GM12864 (cell line): ENCODE measurements around the gene SLC39A1.

Source experiments
- DNase-seq: peaks from one replicate; pipeline ENCODE4 v3.0.0-alpha.2; 2011; ENCODE audit warnings: low read depth
- H3K4me3 ChIP-seq: 2 replicates; pipeline ENCODE4 v1.5.1; 2011; ENCODE audit warnings: mild to moderate bottlenecking, low read depth, low read length, control low read depth
- TF ChIP-seq, protein P1 (sequence below): IDR thresholded peaks from 2 replicates; pipeline ENCODE4 v1.5.1; 2011; ENCODE audit warnings: low read depth, mild to moderate bottlenecking, moderate library complexity, low read length, control low read depth, inconsistent platforms; ENCODE audit errors: missing control alignments

Gene SLC39A1

DNA sequence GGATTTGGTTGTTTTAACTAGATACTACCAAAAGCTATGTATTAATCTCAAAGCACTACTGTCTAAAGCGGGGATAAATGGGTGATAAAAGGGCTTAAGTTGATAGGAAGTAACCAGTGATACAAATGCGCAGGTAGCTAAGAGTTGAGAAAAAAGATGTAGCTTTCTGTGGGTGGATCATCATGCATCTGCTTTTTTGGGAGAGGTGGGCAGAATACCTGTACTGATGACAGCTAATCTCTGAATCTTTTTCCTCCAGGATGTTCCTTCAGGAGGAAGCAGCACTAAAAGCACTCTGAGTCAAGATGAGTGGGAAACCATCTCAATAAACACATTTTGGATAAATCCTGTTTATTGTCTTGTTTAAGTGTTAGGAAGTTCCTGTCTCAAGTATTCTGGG is 28.5 kb upstream of the SLC39A1 start:
- peak overlapping the region; percentile 76 for H3K4me3 ChIP-seq
- TF ChIP-seq, protein P1, sequence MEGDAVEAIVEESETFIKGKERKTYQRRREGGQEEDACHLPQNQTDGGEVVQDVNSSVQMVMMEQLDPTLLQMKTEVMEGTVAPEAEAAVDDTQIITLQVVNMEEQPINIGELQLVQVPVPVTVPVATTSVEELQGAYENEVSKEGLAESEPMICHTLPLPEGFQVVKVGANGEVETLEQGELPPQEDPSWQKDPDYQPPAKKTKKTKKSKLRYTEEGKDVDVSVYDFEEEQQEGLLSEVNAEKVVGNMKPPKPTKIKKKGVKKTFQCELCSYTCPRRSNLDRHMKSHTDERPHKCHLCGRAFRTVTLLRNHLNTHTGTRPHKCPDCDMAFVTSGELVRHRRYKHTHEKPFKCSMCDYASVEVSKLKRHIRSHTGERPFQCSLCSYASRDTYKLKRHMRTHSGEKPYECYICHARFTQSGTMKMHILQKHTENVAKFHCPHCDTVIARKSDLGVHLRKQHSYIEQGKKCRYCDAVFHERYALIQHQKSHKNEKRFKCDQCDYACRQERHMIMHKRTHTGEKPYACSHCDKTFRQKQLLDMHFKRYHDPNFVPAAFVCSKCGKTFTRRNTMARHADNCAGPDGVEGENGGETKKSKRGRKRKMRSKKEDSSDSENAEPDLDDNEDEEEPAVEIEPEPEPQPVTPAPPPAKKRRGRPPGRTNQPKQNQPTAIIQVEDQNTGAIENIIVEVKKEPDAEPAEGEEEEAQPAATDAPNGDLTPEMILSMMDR = no peak
- no peak for DNase-seq

DNA sequence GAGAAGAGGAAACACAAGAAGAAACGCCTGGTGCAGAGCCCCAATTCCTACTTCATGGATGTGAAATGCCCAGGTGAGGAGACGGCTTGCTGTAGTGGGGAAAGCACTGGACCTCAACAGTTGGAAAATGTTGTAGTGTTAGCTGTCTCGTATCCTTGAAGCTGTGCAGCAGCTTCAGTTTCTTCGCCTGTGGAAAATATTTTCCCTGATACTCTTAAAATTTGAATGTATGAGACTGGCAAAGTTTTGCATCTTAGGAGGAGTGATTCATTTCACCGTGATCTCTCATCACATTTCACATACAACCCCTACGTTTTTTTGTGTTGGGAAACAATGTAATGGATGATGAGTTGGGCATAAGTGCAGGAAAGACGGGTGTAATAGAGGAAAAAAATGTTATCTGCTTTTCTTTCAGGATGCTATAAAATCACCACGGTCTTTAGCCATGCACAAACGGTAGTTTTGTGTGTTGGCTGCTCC is 27.9 kb upstream of the SLC39A1 start:
- TF ChIP-seq, protein P1 = no peak
- H3K4me3 ChIP-seq = peak overlapping the region; percentile 76
- DNase-seq = no peak

DNA sequence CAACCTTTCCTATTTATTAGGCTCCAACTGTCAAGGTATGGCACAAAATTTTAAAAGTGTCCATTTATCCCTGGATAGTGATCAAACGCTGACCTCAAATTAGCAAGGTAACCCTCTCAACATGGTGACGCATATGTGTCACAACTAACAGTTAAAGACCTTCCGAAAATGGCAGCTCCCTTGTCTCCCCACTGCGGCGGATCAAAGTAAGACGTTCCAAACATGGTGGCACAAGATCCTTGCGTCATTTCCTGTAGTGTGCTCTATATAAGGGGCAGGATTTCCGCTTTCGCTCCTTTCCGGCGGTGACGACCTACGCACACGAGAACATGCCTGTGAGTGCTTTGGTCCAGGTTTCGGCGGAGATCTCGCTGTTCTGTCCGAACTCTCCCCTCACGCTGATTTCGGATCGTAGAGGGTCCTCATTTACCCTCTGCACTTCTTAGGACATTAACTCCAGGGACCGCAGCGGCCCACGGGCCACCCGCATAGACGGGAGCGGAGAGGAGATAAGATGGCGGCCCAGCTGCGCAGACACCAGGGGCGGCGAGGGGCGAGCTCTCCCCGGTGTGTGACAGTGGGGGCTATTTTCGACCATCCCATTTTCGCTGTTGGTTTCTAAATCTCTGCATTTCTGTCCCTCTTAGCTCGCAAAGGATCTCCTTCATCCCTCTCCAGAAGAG is 27.3 kb upstream of the SLC39A1 start, which contains the start of gene RPS27:
Gene RPS27 (plus strand): TSS at position 295 of the 683 bp plus-strand sequence. CDS start 35 bp downstream, at position 330.
- peak within 1 kb of the TSS; percentile 76 for H3K4me3 ChIP-seq
- TF ChIP-seq, protein P1 = no peak
- DNase-seq = peak; percentile 98

DNA sequence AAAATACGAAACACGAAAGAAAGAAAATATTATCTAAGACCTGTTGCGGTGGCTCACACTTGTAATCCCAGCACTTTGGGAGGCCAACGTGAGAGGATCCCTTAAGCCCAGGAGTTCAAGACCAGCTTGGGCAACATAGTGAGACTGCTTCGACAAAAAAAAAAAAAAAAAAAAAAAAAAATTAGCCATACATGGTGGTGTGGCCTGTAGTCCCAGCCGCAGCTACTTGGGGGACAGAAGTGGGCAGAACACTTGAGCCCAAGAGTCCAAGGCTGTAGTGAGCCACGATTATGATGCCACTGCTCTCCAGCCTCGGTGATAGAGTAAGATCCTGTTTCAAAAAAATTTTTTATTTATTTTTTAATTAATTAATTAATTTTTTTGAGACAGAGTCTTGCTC is 24.3 kb upstream of the SLC39A1 start:
- TF ChIP-seq, protein P1 = no peak
- no peak for DNase-seq
- H3K4me3 ChIP-seq = peak overlapping the region; percentile 10; the same call in 1 of the 2 replicates

DNA sequence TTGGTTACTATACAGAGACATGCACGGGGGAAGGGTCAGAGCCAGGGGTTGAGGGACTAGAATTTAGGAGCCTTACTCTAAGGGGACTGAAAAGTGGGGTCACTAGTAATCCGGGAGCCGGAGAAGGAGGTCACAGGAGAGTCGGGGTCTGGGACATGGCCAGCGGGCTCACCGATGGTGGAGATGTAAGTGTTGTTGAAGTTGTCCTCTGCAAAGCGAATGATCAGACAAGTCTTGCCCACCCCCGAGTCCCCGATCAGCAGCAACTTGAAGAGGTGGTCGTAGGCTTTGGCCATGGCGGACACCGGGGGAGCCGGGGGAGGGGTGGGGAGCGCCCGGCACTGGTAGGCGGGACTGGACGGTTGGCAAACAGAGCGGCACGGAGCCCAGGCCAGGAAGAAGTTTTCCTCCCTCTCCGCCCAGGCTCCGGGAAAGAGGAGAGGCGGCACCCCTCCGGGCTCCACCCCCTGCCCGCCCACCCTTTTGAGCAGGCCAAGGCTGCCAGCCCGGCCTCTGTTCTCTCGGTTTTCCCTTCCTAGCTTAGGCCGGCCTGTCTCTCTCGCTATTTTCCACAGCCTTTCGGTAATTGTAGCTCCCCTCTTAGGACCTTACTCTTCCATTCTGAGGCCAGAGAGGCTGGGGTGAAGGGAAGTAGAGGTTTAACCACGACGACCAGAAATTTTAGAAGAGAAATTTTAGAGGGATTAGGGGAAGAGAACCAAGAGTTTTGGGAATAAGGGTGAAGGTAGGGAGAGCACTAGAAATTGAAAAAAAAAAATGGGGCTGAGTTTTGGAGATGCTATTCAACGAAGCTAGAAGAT is 22.8 kb upstream of the SLC39A1 start, which contains the start of gene RAB13:
Gene RAB13 (minus strand): TSS at position 399 of the 821 bp plus-strand sequence. CDS start 103 bp downstream, at position 296.
- no peak for DNase-seq
- TF ChIP-seq, protein P1 = no peak
- H3K4me3 ChIP-seq = peak within 1 kb of the TSS; percentile 57

DNA sequence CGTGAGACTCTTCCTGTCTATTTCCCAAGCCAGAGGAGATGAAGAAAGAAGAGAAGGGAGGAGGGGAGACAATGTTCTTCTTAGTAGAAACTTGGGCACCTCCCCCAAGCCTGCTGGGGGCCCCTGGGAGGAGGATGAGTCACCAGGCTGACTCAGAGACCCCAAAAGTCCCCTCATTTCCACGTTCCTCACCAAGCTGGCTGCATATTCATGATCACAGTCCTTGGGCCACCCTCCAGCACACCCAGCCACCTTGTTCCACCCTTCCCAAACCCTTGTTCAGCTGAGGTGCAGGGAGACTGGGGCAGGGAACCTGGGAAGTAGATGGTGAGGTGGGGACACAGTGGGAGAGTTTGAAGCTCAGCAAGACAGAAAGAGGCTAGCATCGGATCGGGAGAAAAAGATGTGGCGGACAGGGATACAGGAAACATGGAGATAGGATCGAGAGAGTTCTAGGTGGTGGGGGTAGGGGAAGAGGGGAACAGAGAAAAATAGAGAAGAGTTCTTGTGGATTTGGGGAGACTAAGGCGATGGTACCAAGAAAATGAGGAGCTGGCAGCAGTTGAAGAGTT is 22.1 kb upstream of the SLC39A1 start:
- DNase-seq = no peak
- peak overlapping the region; percentile 57 for H3K4me3 ChIP-seq
- TF ChIP-seq, protein P1 = no peak
